Sigmoid colon (tissue), 4 donors: Measurements from ENCODE around the gene FRAS1.

Experiments used
- EP300 ChIP-seq, 4 donors: sonication (generic); formaldehyde crosslinking; IDR thresholded peaks; one replicate each; pipeline ENCODE4 v1.6.1; 2017; ENCODE audit warnings: antibody characterized with exemption in 4 of 4
- POLR2A ChIP-seq, 2 donors: fragments of 450-650 bp; IDR thresholded peaks; one replicate each; pipeline ENCODE4 v1.6.1; 2016; ENCODE audit warnings: antibody characterized with exemption in 2 of 2, mild to moderate bottlenecking in 2 of 2, moderate library complexity in 2 of 2
- POLR2AphosphoS5 ChIP-seq, 4 donors: sonication (generic); formaldehyde crosslinking; IDR thresholded peaks; one replicate each; pipeline ENCODE4 v1.6.1; 2017; ENCODE audit warnings: antibody characterized with exemption in 4 of 4
- TF ChIP-seq, protein P1 (sequence below), 4 experiments: fragments of 450-650 bp in 3 of 4; fragments of 200-600 bp in 1 of 4; IDR thresholded peaks; one replicate each; pipeline ENCODE4 v1.5.1; 2016 to 2019; ENCODE audit warnings: antibody characterized with exemption in 4 of 4, mild to moderate bottlenecking in 3 of 4, moderate library complexity in 2 of 4

DNA sequence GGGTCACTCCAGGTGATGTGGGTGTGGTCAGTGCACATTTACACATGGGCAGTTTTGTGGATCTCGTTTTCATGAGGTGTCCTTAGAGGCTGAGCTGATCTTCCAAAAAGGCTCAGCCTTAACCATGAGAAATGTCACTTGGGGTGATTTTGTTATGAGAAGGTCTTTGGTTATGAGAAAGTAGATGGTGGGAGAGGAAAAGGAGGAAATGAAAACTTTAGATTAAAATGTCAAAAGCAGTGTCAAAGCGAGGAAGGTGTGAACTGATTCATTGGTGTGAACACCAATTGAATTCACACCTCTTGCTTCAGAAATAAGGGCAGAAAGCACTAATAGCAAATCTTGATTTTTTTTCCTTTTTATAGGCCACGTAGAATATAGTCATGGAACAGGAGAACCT is 394.3 kb downstream of the FRAS1 start:
- TF ChIP-seq, protein P1, sequence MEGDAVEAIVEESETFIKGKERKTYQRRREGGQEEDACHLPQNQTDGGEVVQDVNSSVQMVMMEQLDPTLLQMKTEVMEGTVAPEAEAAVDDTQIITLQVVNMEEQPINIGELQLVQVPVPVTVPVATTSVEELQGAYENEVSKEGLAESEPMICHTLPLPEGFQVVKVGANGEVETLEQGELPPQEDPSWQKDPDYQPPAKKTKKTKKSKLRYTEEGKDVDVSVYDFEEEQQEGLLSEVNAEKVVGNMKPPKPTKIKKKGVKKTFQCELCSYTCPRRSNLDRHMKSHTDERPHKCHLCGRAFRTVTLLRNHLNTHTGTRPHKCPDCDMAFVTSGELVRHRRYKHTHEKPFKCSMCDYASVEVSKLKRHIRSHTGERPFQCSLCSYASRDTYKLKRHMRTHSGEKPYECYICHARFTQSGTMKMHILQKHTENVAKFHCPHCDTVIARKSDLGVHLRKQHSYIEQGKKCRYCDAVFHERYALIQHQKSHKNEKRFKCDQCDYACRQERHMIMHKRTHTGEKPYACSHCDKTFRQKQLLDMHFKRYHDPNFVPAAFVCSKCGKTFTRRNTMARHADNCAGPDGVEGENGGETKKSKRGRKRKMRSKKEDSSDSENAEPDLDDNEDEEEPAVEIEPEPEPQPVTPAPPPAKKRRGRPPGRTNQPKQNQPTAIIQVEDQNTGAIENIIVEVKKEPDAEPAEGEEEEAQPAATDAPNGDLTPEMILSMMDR (IDR thresholded peaks at IDR 0.05), result no peak
- TF ChIP-seq POLR2AphosphoS5 (IDR thresholded peaks at IDR 0.05) (no peak), POLR2A (IDR thresholded peaks at IDR 0.05) (no peak), EP300 (IDR thresholded peaks at IDR 0.05) (no peak)
